ENCODE measurements around the gene MRPL43. TPM values are rescaled to one million over a fixed set of nuclear protein-coding genes. Genes with fewer than 3 reads are reported as not detected.
A peak's percentile ranks its signal among the peaks of the same experiment; 100 is the strongest.

The MRPL43 gene
- total and polyA plus RNA-seq, 2 donors (not counting 3 experiments of a cell fraction or from before 2014, with no cell fraction given), result 75.0 to 144 TPM

DNA sequence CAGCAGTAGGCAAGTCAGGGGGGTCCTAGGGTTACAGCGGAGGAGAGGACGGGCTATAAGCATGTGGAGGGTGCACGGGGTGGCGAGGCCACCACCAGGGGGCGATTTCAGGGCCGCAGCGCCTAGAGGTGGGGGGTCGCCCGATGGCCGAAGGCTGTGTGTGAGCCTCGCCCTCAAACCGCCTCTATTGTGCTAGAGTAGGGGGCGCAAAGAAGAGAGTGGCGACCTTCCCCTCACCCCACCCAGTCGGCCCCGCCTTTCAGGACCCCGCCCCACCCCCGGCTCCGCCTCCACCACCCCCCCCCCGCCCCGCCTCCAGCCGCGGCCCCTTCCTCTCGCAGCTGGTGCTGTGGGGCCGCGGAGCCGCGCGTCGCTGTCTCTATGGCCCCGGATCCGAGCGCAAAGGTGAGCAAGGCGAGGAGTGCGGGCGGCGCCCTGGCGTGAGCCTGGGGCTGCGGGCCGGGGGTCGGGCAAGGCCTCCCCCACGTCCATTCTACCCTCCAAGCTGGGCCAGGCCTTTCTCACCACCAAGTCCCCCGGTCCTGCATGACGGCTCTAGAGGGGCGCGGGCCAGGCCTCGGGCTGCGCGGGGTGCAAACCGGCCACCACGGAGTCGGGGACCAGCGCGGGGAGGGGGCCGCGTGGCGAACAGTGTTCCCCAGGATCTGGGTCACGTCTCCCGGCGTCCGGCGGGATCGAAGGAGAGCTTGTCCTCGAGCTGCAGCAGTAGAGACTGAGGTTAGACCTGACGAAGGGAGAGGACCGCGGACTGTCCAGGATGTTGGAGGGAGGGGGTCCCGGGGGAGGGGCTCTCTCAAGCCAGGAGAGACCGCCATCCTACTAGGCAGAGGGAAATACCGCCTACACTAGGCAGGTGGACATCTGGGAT is 17.9 kb downstream of the MRPL43 start, which contains the start of gene SEMA4G:
TSS of gene SEMA4G (plus strand) at position 318 of the 889 bp plus-strand sequence. CDS start 3,409 bp downstream, outside the sequence.
- Histone ChIP-seq H3K79me2 (ENCODE audit: control insufficient read depth, insufficient read depth, low read length) (no peaks in the 10 kb centered on the region), H2AFZ (ENCODE audit: low read depth, low read length) (peak within 1 kb of the TSS; percentile 96), H3K4me3 (replicated peaks in 1 of 3; ENCODE audit: insufficient read depth in 1 of 3, low read depth in 1 of 3, low read length in 3 of 3) (peak within 1 kb of the TSS; percentile 57 to 75 (median 62)), H3K4me1 (ENCODE audit: control insufficient read depth, extremely low read depth, insufficient read depth, low read length) (peaks cover 12% of the 10 kb centered on the region), H4K20me1 (replicated peaks; ENCODE audit: control insufficient read depth, extremely low read depth, insufficient read depth, low read length) (no peaks in the 10 kb centered on the region), H3K9me1 (replicated peaks; ENCODE audit: control insufficient read depth, extremely low read depth, insufficient read depth, low read length) (no peaks in the 10 kb centered on the region), H3K9ac (replicated peaks; ENCODE audit: extremely low read depth, insufficient read depth, low read length) (no peak within 1 kb of the TSS), H3K27ac (ENCODE audit: insufficient read depth, low read depth, low read length) (no peak within 1 kb of the TSS), H3K9me3 (replicated peaks; ENCODE audit: control insufficient read depth, insufficient read depth, low read length) (no peaks in the 10 kb centered on the region), H3K4me2 (ENCODE audit: insufficient read depth, low read length) (peak within 1 kb of the TSS; percentile 76), H3K36me3 (ENCODE audit: control insufficient read depth in 2 of 2, extremely low read depth in 1 of 2, insufficient read depth in 2 of 2, low read length in 2 of 2) (no peaks in the 10 kb centered on the region), H3K27me3 (ENCODE audit: control insufficient read depth in 2 of 2, insufficient read depth in 2 of 2, low read length in 2 of 2) (no peaks in the 10 kb centered on the region)
- POLR2A ChIA-PET, result interaction anchor here (1.4 kb wide), 1 partner anchor 18 kb away, joined by 3 read pairs; the partner anchor contains the start of genes MRPL43 and TWNK
- TF ChIP-seq, protein P1, sequence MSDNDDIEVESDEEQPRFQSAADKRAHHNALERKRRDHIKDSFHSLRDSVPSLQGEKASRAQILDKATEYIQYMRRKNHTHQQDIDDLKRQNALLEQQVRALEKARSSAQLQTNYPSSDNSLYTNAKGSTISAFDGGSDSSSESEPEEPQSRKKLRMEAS (IDR thresholded peaks at IDR 0.05; ENCODE audit: insufficient read depth, insufficient read length), result no peak
- peak; percentile 17 for TF ChIP-seq EZH2 (IDR thresholded peaks at IDR 0.05; ENCODE audit: borderline replicate concordance, low read depth, low read length, severe bottlenecking)
- TF ChIP-seq POLR2AphosphoS5 (IDR thresholded peaks at IDR 0.05; ENCODE audit: insufficient read depth, low read depth, low read length), result no peak
- TF ChIP-seq, protein P2, sequence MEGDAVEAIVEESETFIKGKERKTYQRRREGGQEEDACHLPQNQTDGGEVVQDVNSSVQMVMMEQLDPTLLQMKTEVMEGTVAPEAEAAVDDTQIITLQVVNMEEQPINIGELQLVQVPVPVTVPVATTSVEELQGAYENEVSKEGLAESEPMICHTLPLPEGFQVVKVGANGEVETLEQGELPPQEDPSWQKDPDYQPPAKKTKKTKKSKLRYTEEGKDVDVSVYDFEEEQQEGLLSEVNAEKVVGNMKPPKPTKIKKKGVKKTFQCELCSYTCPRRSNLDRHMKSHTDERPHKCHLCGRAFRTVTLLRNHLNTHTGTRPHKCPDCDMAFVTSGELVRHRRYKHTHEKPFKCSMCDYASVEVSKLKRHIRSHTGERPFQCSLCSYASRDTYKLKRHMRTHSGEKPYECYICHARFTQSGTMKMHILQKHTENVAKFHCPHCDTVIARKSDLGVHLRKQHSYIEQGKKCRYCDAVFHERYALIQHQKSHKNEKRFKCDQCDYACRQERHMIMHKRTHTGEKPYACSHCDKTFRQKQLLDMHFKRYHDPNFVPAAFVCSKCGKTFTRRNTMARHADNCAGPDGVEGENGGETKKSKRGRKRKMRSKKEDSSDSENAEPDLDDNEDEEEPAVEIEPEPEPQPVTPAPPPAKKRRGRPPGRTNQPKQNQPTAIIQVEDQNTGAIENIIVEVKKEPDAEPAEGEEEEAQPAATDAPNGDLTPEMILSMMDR (IDR thresholded peaks at IDR 0.05; ENCODE audit: extremely low read depth in 1 of 2, insufficient read depth in 1 of 2, low read depth in 1 of 2, low read length in 2 of 2), result peak; percentile 76 to 88
- no peak for TF ChIP-seq POLR2A (IDR thresholded peaks at IDR 0.05; ENCODE audit: low read depth, low read length)
- TF ChIP-seq MYC (IDR thresholded peaks at IDR 0.05; ENCODE audit: low read depth, low read length), result no peak
- TF ChIP-seq JUN (IDR thresholded peaks at IDR 0.05; ENCODE audit: borderline replicate concordance, insufficient read depth, insufficient read length, low read depth), result no peak
- TF ChIP-seq FOS (IDR thresholded peaks at IDR 0.05; ENCODE audit: borderline replicate concordance, insufficient read depth, low read length), result no peak
- no peak for TF ChIP-seq GATA2 (IDR thresholded peaks at IDR 0.05; ENCODE audit: insufficient read depth, insufficient read length, low read depth, low read length)
- dilution Hi-C loops (cut with MboI; ENCODE audit: extremely low pct_ligation_motif_present, low sequenced_read_pairs) (no loop called here), intact Hi-C loops (cut with micrococcal nuclease) (loop anchor here (1.0 kb wide), 2 partner anchors 18 to 44 kb away; partner anchors contain the start of genes MRPL43 and TWNK)
- DNase-seq (ENCODE audit: low read depth, low spot score), result peak; percentile 43
- no TSS peak for BruUV-seq (replicated peaks)
- FAIRE-seq, result no peak
- CTCF ChIA-PET, result interaction anchor here (0.6 to 5.3 kb wide), 13 partner anchors 12 to 91 kb away, joined by 3 to 54 read pairs (median 4); partner anchors contain the start of genes MRPL43, SLF2 and TWNK
